Measurements from ENCODE around the gene NIN. TPM values are rescaled to one million over a fixed set of nuclear protein-coding genes. Genes with fewer than 3 reads are reported as not detected.

The NIN gene
- total and polyA plus RNA-seq, 10 donors: 11.8 to 139 (median 94.4) TPM

- peak; percentile 79 for DNase-seq
- H3K27me3 ChIP-seq (replicated peaks in 1 of 7): peaks cover 0 to 79% (median 26%) of the 10 kb centered on the region in 7 donors
Measured at GRCh38 chr14:50871914-50872732, 41.2 kb upstream of the NIN start, which contains the start of gene ABHD12B. ABHD12B (plus strand) TSS chr14:50872053; CDS start chr14:50872175, 122 bp downstream.

GRCh38 chr14:50871228-50871627, 40.3 kb upstream of the NIN start:
- Histone ChIP-seq H3K4me3 (no peak overlapping the region), H3K27me3 (replicated peaks in 1 of 7) (peaks cover 0 to 70% (median 26%) of the 10 kb centered on the region in 7 donors), H3K4me1 (peaks cover 8 to 36% (median 25%) of the 10 kb centered on the region in 6 donors), H3K36me3 (no peaks in the 10 kb centered on the region), H3K9me3 (no peaks in the 10 kb centered on the region), H3K27ac (no peak overlapping the region)
- TF ChIP-seq POLR2AphosphoS5 (IDR thresholded peaks at IDR 0.05): no peak
- no peak for TF ChIP-seq POLR2A (IDR thresholded peaks at IDR 0.05)
- TF ChIP-seq CTCF (IDR thresholded peaks at IDR 0.05 in 8 of 11, conservative IDR thresholded peaks at IDR 0.05 in 3 of 11): no peak
- intact Hi-C loops (cut with DNase I; ENCODE audit: low total_unique reads): no loop called here
- 74 to 84% (median 81%) methylated on average over 5 of the region's 5 CpGs for WGBS, 5 donors
- DNase-seq: no peak

More at GRCh38 chr14:50871914-50872732, 41.2 kb upstream of the NIN start, which contains the start of gene ABHD12B:
- Histone ChIP-seq H3K4me3 (peak within 1 kb of the TSS in 6 of 8 donors; percentile 1 to 58 (median 12)), H3K27ac (no peak within 1 kb of the TSS), H3K9me3 (no peaks in the 10 kb centered on the region), H3K4me1 (peaks cover 8 to 35% (median 25%) of the 10 kb centered on the region in 6 donors), H3K36me3 (no peaks in the 10 kb centered on the region)
- WGBS, 5 donors: 9 to 19% (median 12%) methylated on average over 31 to 63 of the region's 63 CpGs
- intact Hi-C loops (cut with DNase I; ENCODE audit: low total_unique reads): no loop called here
- no peak for TF ChIP-seq POLR2A (IDR thresholded peaks at IDR 0.05)
- no peak for TF ChIP-seq CTCF (IDR thresholded peaks at IDR 0.05 in 8 of 11, conservative IDR thresholded peaks at IDR 0.05 in 3 of 11)

- no peak for DNase-seq
Measured at GRCh38 chr14:50865391-50866076, 34.6 kb upstream of the NIN start.

More at GRCh38 chr14:50865391-50866076, 34.6 kb upstream of the NIN start:
- 45 to 58% (median 50%) methylated on average over 11 of the region's 11 CpGs for WGBS, 5 donors
- no peak overlapping the region for H3K4me3 ChIP-seq
- TF ChIP-seq CTCF (IDR thresholded peaks at IDR 0.05 in 8 of 11, conservative IDR thresholded peaks at IDR 0.05 in 3 of 11): no peak
- no peak for TF ChIP-seq POLR2A (IDR thresholded peaks at IDR 0.05)
- TF ChIP-seq POLR2AphosphoS5 (IDR thresholded peaks at IDR 0.05): no peak
- no peaks in the 10 kb centered on the region for H3K9me3 ChIP-seq
- intact Hi-C loops (cut with DNase I; ENCODE audit: low total_unique reads): no loop called here
- H3K36me3 ChIP-seq: no peaks in the 10 kb centered on the region
- peaks cover 0 to 17% (median 1%) of the 10 kb centered on the region in 6 donors for H3K4me1 ChIP-seq
- peaks cover 0 to 30% (median 6%) of the 10 kb centered on the region in 7 donors for H3K27me3 ChIP-seq (replicated peaks in 1 of 7)
- H3K27ac ChIP-seq: peak overlapping the region in 5 of 8 donors; percentile 8 to 69 (median 52)
